Dedifferentiated amniotic fluid mesenchymal stem cell (primary cell): Measurements from ENCODE around the gene SNAPC1.
A peak's percentile ranks its signal among the peaks of the same experiment; 100 is the strongest.
"Not testable (repeated sequence)": the region's sequence is repeated elsewhere in the genome, so short reads cannot be mapped to it uniquely, and the experiment has no call there.

Experiments
- DNase-seq: peaks from one replicate; pipeline ENCODE4 v3.0.0-alpha.2; 2016; ENCODE audit errors: extremely low spot score

SNAPC1 gene, protein sequence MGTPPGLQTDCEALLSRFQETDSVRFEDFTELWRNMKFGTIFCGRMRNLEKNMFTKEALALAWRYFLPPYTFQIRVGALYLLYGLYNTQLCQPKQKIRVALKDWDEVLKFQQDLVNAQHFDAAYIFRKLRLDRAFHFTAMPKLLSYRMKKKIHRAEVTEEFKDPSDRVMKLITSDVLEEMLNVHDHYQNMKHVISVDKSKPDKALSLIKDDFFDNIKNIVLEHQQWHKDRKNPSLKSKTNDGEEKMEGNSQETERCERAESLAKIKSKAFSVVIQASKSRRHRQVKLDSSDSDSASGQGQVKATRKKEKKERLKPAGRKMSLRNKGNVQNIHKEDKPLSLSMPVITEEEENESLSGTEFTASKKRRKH

DNA sequence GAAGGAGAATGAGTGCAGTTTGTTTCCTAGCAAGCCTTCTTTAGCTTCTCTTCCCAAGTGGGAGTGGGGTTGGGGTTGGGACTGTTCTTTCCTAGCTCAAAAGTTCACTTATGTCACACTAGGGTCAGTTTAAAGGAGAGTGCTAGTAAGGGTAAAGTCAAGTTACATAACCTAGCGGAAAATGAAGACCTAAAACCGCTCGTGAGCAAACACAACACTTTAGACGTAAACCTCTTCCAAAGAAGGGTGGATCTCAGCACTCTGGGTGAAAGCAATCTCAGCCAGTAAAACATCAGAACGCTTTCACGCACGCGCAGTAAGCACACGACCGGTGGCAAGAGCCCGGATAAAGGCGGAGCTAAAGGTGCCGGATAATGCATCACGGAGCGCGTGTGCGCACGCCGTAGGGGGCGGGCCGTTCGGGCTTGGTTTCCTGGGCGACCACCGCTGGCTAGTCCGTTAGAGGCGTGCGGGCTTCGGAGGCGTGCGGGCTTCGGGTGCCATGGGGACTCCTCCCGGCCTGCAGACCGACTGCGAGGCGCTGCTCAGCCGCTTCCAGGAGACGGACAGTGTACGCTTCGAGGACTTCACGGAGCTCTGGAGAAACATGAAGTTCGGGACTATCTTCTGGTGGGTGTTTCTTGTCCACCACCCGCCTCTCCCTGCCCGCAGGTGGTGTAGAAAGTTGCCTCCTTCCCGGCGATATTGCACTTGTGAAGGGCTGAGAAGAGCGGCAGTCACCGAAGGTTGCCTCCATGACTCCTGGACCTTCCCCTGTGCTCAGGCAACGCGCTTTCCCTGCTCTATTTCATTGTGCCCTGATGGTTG is at the start of gene SNAPC1:
TSS of gene SNAPC1 (plus strand) at position 462 of the 828 bp plus-strand sequence. CDS start at position 503, 41 bp downstream.
- peak; percentile 99 for DNase-seq

DNA sequence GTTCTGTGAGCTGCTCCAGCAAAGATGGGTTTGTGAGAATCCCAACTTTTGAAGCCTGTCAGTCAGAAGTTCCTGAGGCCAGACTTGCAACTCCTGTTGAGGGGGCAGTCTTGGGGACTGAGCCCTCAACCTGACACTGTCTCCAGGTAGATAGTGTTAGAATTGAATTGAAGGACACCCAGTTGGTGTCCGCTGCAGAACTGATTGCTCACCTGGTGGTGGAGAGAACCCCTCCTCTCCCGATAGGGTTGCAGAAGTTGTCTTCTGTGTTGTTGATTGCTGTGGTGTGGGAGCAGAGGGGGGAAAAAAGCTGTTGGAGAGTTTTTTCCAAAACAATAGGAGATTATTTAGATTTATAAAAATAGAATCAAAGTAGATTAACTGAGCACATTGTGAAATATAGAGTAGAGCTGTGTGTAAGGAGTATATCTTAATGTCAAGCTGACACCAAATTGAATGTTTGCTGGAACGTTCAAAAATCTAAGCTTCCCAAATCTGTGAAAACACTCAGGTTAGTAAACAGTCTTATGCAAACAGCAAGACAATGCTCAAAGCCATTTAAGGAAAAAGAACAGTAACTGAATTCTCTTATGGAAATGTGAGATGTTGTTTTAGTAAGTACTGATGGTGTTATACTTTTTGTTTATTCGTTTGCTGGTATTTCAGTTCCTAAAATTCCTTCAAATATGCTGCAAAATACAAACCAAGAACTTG is 48.3 kb upstream of the SNAPC1 start:
- DNase-seq: no peak

DNA sequence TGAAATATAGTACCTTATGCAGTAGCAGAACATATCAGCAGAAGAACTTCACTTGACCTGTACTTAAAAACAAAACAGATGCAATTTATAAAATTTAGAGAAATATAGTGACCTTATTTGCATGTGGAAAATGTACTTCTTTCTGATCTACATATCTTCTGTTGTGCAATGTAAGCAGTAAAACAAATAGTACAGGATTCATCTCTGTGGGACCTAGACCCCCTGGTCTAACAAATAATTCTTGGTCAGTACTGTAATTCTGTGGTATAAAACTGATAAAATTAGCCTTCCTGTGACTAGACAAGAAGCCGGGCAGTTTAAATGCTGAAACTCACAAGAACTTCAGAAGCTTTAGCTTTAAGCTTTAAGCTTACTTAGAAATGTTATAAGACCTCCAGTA is 45.3 kb upstream of the SNAPC1 start:
- no peak for DNase-seq

DNA sequence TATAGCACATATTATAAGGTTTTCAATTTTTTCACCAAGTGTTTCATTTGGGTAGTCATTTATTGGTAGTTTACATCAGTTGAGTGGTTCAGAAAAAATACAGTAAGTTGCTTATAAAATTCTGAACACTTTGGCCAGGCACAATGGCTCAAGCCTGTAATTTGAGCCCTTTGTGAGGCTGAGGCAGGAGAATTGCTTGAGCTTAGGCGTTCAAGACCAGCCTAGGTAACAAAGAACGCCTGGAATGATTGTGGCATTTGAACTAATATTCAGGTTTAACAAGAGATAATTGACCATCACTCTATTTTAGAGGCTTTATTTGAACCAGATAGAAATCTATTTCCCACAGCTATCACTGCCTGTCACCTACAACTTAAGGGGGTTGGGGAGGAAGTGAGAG is 44.2 kb upstream of the SNAPC1 start:
- DNase-seq: no peak

DNA sequence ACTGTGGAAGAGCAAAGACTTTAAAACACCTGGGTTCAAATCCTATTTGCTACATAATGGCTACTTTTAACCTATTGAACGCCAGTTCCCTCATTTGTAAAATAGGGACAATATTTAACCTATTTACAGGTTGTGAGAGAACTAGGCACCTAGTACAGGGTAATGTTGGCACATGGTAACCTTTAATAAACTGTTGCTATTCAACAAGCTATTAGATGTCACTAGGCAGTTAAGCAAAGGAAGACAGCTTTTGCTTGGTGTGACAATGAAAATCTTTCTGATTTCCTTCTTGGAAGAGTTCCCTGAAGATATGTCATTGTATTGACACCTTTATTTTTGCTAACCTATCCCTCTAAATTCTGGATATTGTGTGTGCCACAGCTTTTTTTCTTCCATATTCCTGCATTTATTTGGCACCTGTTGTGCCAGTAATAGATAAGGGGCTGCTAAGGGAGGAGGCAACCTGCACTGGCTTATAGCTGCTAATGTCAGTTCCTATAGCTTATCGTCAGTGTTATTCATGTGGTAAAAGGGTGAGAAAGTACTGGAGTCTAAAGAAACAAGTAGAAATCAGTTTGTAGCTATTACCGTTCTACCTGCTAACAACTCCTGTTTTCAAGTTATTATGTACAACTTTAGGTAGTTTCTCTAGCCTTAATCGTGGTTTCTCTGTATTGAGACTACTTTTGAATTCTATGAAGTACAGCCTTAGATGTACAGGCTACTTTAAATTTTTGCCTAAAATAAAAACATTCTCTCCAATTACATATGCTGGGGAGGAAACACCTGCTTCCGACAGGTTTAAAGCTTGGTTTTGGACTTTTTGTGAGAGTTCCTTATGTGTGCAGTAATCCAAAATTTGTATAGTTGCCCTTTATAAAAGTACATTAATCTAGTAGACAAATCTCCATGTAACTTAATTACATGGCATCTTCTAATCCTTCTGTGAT is 42.6 kb upstream of the SNAPC1 start:
- no peak for DNase-seq

DNA sequence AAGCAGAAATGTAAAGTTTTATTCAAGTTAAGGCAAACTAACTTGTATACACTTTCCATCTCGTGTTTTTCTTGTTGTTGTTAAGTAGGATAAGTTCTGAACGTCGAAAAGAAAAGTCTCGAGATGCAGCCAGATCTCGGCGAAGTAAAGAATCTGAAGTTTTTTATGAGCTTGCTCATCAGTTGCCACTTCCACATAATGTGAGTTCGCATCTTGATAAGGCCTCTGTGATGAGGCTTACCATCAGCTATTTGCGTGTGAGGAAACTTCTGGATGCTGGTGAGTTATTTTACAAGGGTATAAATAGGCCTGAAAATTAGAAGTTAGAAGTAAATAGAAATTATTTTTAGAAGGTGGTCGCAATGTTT is 41.9 kb upstream of the SNAPC1 start:
- DNase-seq: no peak

DNA sequence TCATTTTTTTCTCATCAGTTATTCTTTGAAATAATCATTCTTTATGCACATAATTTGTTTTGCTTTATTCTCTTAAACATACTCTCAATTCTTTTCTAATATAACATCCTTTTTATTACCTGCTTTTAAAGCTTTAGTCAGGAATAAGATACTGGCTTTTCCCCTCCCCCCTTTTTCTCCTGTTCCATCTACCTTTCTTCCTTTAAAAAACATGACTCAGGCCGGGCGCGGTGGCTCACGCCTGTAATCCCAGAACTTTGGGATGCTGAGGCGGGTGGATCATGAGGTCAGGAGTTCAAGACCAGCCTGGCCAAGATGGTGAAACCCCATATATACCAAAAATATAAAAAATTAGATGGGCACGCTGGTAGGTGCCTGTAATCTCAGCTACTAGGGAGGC is 41.5 kb upstream of the SNAPC1 start:
- no peak for DNase-seq

DNA sequence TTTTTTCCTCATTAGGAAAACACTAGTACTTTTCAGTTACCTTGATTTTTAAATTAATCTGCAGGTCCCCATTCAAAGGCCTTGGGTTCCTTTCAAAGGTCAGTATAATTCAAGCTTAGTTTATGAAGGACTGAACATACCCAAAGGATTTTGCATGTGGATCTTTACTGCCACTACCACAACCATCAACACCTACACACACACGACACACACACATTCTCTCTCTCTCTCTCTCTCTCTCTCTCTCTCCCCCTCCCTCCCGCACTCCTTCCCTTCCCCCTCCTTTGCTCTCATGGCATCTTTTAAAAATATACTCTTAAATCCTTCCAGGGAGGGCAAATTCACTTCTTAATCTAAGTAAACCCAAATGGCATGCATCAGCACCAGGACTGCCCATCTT is 38.1 kb upstream of the SNAPC1 start:
- no peak for DNase-seq

DNA sequence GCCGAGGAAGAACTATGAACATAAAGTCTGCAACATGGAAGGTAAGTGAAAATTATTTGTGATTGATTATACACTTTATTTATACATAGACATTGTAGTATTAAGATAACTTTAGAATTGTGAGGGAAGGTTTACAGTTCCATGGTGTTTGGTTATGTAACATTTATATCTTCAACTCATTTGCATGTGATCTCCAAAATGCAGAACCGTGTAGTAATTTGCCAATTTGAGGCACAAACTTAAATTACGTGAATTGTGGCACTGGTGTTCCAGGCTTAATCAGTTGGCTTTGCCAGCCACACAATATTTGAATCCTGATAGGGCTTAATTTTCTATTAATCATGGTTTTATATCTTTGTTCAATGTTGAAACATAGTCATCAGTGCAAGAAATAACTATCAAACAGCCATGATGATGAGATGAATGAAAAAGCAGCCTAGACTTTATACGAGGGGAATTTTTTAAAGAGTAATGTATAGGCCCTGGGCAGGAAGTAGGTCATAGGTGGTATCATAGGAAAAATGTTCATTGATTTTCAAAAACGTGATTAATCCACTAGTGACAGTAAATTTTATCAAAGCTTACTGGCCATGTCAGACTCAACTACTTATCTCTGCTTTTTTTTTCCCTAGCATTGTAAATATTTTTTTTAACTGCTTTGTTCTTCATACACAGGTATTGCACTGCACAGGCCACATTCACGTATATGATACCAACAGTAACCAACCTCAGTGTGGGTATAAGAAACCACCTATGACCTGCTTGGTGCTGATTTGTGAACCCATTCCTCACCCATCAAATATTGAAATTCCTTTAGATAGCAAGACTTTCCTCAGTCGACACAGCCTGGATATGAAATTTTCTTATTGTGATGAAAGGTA is 35.2 kb upstream of the SNAPC1 start:
- no peak for DNase-seq

DNA sequence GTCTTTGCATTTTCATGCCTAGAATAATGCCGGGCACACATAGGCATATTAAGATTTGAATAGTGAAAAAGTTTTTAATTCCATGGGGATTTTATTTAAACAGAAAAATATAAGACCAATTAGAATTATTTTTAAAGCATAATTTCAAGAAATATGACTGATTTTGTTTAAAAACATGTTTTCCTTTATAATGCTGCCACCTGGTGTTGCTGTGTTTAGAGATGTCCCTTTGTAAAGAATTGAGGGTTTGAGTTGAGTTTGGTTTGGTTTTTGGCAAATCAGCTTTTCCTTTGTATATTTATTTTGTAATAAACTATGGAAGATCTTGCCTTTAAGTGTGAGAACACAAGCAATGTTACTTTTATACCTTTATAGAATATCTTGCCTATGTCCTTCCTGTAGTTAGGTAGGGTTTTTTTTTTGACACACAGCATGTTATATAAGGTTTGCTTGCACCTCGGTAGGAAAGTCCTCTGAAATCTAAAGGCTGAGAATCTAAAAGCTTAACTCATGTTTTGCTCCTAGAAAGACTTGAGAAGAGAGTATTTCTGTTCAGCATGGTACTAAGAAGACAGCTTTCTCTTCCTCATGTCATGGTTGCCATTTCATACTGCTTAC is 31.4 kb upstream of the SNAPC1 start:
- no peak for DNase-seq

DNA sequence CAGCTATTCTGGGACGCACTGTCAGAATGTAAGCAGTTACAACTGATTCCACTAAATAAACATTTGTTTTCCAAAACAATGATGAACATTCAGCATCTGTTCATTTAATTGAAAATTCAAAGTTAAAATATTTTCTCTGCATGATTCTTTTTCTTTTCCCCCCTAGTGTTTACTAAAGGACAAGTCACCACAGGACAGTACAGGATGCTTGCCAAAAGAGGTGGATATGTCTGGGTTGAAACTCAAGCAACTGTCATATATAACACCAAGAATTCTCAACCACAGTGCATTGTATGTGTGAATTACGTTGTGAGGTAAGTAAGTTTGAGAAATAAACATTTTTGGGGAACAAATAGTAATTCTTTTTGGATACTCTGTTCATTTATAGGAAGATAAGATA is 28.2 kb upstream of the SNAPC1 start:
- no peak for DNase-seq

DNA sequence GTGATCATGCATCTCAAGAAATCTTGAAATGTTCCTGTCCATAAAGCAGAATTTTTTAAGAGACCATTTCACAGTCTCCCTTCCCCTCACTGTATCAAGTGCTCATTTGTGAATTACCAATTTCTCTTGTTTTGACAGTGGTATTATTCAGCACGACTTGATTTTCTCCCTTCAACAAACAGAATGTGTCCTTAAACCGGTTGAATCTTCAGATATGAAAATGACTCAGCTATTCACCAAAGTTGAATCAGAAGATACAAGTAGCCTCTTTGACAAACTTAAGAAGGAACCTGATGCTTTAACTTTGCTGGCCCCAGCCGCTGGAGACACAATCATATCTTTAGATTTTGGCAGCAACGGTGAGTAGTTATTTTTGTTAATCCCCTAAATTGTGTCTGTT is 25.5 kb upstream of the SNAPC1 start:
- no peak for DNase-seq

DNA sequence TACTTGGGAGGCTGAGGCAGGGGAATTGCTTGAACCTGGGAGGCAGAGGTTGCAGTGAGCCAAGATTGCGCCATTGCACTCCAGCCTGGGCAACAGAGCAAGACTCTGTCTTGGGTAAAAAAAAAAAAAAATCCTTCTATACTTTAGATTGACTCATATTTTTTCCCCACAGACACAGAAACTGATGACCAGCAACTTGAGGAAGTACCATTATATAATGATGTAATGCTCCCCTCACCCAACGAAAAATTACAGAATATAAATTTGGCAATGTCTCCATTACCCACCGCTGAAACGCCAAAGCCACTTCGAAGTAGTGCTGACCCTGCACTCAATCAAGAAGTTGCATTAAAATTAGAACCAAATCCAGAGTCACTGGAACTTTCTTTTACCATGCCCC is 24.3 kb upstream of the SNAPC1 start:
- no peak for DNase-seq

DNA sequence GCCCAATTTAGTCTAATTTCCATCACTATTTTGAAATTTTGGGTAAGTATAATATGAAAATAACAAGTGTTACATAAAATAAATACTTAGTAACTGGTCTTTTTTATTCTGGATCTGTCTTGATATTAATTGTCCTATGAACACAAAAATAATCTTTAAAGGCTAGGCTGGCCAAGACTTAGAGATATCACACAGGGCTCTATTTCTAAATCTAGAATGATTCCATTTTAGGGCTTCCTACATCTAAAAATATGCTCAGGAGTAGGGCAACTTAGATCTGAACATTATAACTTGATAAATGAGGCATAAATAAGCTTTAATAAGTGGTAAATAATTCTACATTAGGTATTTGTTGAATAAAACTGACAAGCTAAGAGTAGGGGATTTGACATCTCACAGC is 23.1 kb upstream of the SNAPC1 start:
- no peak for DNase-seq

DNA sequence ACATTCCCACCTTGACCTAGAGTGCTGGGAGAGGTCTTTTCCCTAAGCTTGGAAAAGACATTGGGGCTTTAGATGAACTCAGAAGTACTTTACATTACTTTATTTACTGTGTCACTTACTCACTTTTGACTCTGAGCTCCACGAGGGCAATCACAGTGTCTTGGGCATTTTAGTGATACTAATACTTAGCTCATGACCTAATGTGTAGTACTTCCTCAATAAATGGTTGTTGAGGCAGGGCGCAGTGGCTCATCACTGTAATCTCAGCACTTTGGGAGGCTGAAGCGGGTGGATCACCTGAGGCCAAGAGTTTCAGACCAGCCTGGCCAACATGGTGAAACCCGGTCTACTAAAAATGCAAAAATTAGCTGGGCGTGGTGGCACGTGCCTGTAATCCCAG is 19.8 kb upstream of the SNAPC1 start:
- DNase-seq: no peak

DNA sequence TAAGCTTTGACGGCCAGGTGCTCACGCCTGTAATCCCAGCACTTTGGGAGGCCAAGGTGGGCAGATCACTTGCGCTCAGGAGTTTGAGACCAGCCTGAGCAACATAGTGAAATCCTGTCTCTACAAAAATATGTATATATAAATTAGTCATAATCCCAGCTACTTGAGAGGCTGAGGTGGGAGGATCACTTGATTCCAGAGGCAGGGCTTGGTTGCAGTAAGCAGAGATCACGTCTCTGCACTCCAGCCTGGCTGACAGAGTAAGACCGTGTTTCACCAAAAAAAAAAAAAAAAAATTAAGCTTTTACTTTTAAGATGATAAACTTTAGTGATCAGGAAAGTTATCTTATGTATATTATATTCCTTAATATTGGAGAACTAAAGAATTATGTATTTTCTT is 18.0 kb upstream of the SNAPC1 start:
- no peak for DNase-seq

DNA sequence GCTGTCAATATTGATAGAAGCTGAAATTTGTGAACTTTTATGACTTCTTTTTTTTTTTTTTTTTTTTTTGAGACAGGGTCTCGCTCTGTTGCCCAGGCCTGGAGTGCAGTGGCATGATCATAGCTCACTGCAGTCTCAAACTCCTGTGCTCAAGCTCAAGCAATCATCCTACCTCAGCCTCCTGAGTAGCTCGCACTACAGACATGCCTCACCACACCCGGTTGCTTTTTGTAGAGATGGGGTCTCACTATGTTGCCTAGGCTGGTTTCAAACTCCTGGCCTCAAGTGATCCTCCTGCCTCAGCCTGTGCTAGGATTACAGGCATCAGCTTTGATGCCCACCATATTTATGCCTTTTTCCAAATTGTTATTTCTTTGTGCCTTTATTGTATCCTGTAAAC is 15.9 kb upstream of the SNAPC1 start:
- DNase-seq: not testable (repeated sequence)

DNA sequence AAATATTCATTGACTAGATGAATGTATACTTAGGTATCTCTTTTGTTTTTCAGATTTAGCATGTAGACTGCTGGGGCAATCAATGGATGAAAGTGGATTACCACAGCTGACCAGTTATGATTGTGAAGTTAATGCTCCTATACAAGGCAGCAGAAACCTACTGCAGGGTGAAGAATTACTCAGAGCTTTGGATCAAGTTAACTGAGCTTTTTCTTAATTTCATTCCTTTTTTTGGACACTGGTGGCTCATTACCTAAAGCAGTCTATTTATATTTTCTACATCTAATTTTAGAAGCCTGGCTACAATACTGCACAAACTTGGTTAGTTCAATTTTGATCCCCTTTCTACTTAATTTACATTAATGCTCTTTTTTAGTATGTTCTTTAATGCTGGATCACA is 15.3 kb upstream of the SNAPC1 start:
- no peak for DNase-seq

DNA sequence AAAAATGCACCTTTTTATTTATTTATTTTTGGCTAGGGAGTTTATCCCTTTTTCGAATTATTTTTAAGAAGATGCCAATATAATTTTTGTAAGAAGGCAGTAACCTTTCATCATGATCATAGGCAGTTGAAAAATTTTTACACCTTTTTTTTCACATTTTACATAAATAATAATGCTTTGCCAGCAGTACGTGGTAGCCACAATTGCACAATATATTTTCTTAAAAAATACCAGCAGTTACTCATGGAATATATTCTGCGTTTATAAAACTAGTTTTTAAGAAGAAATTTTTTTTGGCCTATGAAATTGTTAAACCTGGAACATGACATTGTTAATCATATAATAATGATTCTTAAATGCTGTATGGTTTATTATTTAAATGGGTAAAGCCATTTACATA is 14.9 kb upstream of the SNAPC1 start:
- DNase-seq: no peak

DNA sequence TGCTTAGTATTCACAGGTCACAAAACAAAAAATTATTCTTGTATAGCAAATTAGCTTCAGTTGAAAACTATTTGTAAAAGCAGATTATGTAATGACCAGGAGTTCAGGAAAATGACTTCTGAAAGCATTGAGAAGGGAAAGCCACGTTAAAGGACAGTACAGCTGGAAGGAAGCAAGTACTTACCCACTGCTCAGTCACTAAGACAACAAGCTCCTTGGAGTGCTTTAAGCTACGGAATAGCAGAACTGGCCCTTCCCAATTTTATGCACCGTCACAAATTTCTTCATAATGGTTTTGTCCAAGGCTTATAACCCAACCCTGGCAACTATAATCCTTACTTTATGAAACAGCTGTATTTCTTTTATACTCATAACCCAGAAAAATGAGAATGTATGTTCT is 13.0 kb upstream of the SNAPC1 start:
- no peak for DNase-seq
